Measurements from ENCODE around the gene KCNMA1. TPM values are rescaled to one million over a fixed set of nuclear protein-coding genes. Genes with fewer than 3 reads are reported as not detected.

Gene KCNMA1
- polyA plus RNA-seq, 1 of the 3 experiments (the other 2 are of a cell fraction), result 107 TPM

- no peaks in the 10 kb centered on the region for H3K36me3 ChIP-seq (replicated peaks in 1 of 2; ENCODE audit: control insufficient read depth in 1 of 2, insufficient read depth in 2 of 2, low read length in 1 of 2)
- no peaks in the 10 kb centered on the region for H3K9me3 ChIP-seq
- POLR2A ChIA-PET, result no interaction called here
- no peaks in the 10 kb centered on the region for H3F3A ChIP-seq (replicated peaks; ENCODE audit: insufficient read depth)
- H4K20me1 ChIP-seq (ENCODE audit: insufficient read depth), result 0 out of 2 replicates have a peak, but pooled peaks cover 2% of the 10 kb centered on the region
- no peak overlapping the region for H3K4me3 ChIP-seq (ENCODE audit: low read depth in 2 of 2, low read length in 1 of 2)
- no peak overlapping the region for H2AFZ ChIP-seq (ENCODE audit: low read depth)
- 83% methylated on average over 7 of the region's 7 CpGs for WGBS (ENCODE audit: low lambda C conversion rate)
- H3K9me2 ChIP-seq, result no peaks in the 10 kb centered on the region
- no peak overlapping the region for H3K27ac ChIP-seq (ENCODE audit: low read depth in 2 of 2, low read length in 1 of 2)
- H3K4me2 ChIP-seq, result no peak overlapping the region
- H3K4me1 ChIP-seq (ENCODE audit: control insufficient read depth in 1 of 2, insufficient read depth in 2 of 2, low read depth in 1 of 2, low read length in 1 of 2), result peaks cover 0 to 21% of the 10 kb centered on the region in 2 experiments; a peak in 1 of 4 replicates
- TF ChIP-seq EZH2phosphoT487 (IDR thresholded peaks at IDR 0.05; ENCODE audit: borderline replicate concordance, low read depth) (no peak), RXRA (IDR thresholded peaks at IDR 0.05; ENCODE audit: borderline replicate concordance, low read depth) (no peak)
- TF ChIP-seq, protein P1, sequence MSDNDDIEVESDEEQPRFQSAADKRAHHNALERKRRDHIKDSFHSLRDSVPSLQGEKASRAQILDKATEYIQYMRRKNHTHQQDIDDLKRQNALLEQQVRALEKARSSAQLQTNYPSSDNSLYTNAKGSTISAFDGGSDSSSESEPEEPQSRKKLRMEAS (IDR thresholded peaks at IDR 0.05; ENCODE audit: low read depth), result no peak
- no peak for DNase-seq
- no peak overlapping the region for H3K9ac ChIP-seq
- peaks cover 20% of the 10 kb centered on the region; the same call in 1 of the 2 replicates for H3K79me2 ChIP-seq (ENCODE audit: insufficient read depth)
- CTCF ChIA-PET, result interaction anchor here (0.7 to 2.7 kb wide), 4 partner anchors 11 to 429 kb away, joined by 3 to 7 read pairs (median 4); no protein-coding TSS in a partner anchor
- no peaks in the 10 kb centered on the region for H3K27me3 ChIP-seq (ENCODE audit: insufficient read depth)
Observed at GRCh38 chr10:77602913-77603533, 34.6 kb downstream of the KCNMA1 start.

- H3K27ac ChIP-seq (ENCODE audit: low read depth in 2 of 2, low read length in 1 of 2), result no peak overlapping the region
- H3K9me2 ChIP-seq, result no peaks in the 10 kb centered on the region
- no peak overlapping the region for H3K4me3 ChIP-seq (ENCODE audit: low read depth in 2 of 2, low read length in 1 of 2)
- TF ChIP-seq PBX3 (IDR thresholded peaks at IDR 0.05) (no peak), FOXJ3 (CRISPR knock-in tag; IDR thresholded peaks at IDR 0.05) (no peak), CHD2 (IDR thresholded peaks at IDR 0.05; ENCODE audit: low read length, partially characterized antibody) (no peak), MEF2A (IDR thresholded peaks at IDR 0.05; ENCODE audit: borderline replicate concordance, low read depth) (no peak), ELF1 (IDR thresholded peaks at IDR 0.05) (no peak), NFIC (IDR thresholded peaks at IDR 0.05; ENCODE audit: borderline replicate concordance) (no peak), FOSL2 (IDR thresholded peaks at IDR 0.05; ENCODE audit: borderline replicate concordance, low read depth) (no peak), POLR2AphosphoS5 (IDR thresholded peaks at IDR 0.05; ENCODE audit: low read depth, low read length) (no peak), JUND (IDR thresholded peaks at IDR 0.05) (no peak), EP300 (IDR thresholded peaks at IDR 0.05; ENCODE audit: borderline replicate concordance in 1 of 2, low read depth in 1 of 2, low read length in 1 of 2) (no peak), REST (IDR thresholded peaks at IDR 0.05; ENCODE audit: low read depth, low read length) (no peak), TEAD4 (IDR thresholded peaks at IDR 0.05; ENCODE audit: borderline replicate concordance, insufficient read depth) (no peak)
- TF ChIP-seq, protein P2, sequence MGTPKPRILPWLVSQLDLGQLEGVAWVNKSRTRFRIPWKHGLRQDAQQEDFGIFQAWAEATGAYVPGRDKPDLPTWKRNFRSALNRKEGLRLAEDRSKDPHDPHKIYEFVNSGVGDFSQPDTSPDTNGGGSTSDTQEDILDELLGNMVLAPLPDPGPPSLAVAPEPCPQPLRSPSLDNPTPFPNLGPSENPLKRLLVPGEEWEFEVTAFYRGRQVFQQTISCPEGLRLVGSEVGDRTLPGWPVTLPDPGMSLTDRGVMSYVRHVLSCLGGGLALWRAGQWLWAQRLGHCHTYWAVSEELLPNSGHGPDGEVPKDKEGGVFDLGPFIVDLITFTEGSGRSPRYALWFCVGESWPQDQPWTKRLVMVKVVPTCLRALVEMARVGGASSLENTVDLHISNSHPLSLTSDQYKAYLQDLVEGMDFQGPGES (IDR thresholded peaks at IDR 0.05; ENCODE audit: low read depth, low read length), result no peak
- no peaks in the 10 kb centered on the region for H3K27me3 ChIP-seq (ENCODE audit: insufficient read depth)
- peaks cover 0 to 21% of the 10 kb centered on the region in 2 experiments; a peak in 1 of 4 replicates for H3K4me1 ChIP-seq (ENCODE audit: control insufficient read depth in 1 of 2, insufficient read depth in 2 of 2, low read depth in 1 of 2, low read length in 1 of 2)
- H2AFZ ChIP-seq (ENCODE audit: low read depth), result no peak overlapping the region
- H3K4me2 ChIP-seq, result no peak overlapping the region
- H3K36me3 ChIP-seq (replicated peaks in 1 of 2; ENCODE audit: control insufficient read depth in 1 of 2, insufficient read depth in 2 of 2, low read length in 1 of 2), result no peaks in the 10 kb centered on the region
- DNase-seq, result no peak
- no peaks in the 10 kb centered on the region for H3F3A ChIP-seq (replicated peaks; ENCODE audit: insufficient read depth)
- H3K79me2 ChIP-seq (ENCODE audit: insufficient read depth), result peaks cover 25% of the 10 kb centered on the region; the same call in 1 of the 2 replicates
- POLR2A ChIA-PET, result no interaction called here
- H4K20me1 ChIP-seq (ENCODE audit: insufficient read depth), result 0 out of 2 replicates have a peak, but pooled peaks cover 2% of the 10 kb centered on the region
- CTCF ChIA-PET, result interaction anchor here (0.7 to 2.7 kb wide), 3 partner anchors 11 to 429 kb away, joined by 3 to 7 read pairs (median 3); no protein-coding TSS in a partner anchor
- no peaks in the 10 kb centered on the region for H3K9me3 ChIP-seq
- 92% methylated on average over 7 of the region's 8 CpGs for WGBS (ENCODE audit: low lambda C conversion rate)
- no peak overlapping the region for H3K9ac ChIP-seq
Observed at GRCh38 chr10:77602231-77602912, 35.2 kb downstream of the KCNMA1 start.

Measured in SK-N-SH (cell line).